GM19372 (cell line): ENCODE results near the gene PGGT1B.
A peak's percentile ranks its signal among the peaks of the same experiment; 100 is the strongest.
"Not testable (repeated sequence)": the region's sequence is repeated elsewhere in the genome, so short reads cannot be mapped to it uniquely, and the experiment has no call there.

Experiments
- ATAC-seq: cut with Tn5 transposase; IDR thresholded peaks from one replicate; pipeline ENCODE4 v1.9.1; 2021; ENCODE audit warnings: mild to moderate bottlenecking, low read depth, moderate library complexity; ENCODE audit not compliant: unreplicated experiment

The PGGT1B gene

DNA sequence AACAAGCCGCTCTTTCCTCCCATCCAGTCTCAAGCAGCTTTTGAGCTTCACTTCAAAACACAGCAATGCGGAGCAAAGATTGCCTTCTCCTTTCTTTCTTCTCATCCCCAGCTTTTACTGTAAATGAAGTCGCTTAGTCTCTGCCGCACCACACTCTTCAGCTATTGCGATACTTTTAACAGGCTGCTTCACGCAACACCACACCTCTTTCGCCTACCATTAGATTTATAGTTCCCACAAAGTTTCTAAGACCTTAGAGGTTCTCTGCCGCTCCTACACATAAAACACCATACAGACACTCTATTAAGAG lies 711 bp downstream of the PGGT1B start:
- peak; percentile 44 for ATAC-seq

DNA sequence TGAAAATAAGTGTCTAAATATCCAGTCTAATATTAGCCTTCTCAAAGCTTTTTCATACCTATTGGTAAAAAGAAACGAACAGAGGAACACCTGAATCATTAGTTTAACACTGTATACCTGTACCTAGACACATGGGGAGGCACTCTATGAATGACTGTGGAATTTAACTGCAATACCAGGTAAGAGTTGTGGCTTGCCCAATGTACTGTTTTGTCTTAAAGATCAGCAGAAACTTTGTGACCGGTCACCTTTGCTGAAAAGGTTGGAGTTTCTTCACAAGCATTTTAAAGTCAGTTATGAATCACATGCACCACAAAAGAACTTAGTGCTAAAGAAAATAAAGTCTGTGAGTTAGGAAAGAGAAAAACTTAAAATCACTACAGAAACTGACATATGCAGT lies 2.4 kb downstream of the PGGT1B start:
- ATAC-seq = no peak

DNA sequence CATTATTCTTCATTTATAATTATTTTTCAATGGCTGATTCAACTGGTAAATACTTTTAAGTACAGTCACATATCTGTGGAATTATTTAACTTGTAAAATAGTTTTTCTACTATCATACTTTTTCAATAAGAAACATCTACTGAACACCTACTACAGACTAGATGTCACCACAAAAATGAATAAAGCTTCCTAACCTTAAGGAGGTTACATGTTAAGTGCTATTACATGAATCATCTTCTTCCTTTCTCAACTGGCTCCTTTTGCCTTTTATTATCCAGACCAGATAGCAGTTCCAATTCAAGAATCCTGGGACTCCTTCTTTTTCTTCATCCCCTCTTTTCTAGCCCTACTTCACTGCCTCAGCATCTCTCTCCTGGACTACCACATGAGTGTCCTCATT lies 4.7 kb downstream of the PGGT1B start:
- no peak for ATAC-seq

DNA sequence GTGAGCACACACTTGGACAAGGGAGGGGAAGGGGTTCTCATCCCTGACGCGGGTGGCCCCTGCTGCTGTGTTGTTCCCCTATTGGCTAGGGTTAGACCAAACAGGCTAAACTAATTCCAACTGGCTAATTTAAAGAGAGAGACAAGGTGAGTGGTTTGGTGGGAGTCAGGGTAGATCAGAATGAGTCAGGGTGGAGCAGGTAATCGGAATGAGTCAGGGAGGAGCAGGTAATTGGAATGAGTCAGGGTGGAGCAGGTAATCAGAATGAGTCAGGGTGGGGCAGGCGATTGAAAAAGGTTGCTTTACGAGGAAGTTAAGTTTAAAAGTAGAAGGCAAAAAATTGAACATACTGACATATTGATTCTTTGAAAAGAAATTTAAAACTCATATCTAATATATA lies 13.3 kb downstream of the PGGT1B start:
- not testable (repeated sequence) for ATAC-seq

DNA sequence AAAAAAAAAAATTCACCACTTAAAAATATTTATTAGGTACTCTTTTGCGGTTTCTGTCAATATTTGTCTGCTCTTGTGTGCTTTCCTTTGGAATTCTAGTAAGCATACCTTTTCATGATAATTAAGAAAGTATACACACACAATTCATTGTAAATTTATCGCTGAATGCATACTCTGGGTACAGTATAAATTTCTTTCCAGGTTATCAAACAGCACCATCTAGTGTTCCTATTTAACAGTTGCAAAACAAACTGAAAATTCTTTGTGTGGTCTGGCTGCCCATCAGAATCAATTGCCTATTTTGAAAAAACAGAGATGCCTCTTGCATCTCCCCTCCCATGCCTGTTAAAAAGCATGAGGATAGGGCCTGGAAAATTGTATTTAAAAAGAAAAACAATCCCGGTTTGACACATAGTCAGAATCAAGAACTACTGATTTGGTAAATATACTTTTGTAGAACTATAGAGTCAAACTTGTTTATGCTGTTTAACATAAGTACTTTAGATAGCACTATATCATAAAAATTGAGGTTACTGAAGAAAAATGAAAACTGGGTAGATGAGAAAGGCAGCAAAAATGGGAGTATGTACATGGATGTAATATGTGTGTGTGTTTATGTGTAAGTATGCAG lies 16.2 kb downstream of the PGGT1B start:
- no peak for ATAC-seq

DNA sequence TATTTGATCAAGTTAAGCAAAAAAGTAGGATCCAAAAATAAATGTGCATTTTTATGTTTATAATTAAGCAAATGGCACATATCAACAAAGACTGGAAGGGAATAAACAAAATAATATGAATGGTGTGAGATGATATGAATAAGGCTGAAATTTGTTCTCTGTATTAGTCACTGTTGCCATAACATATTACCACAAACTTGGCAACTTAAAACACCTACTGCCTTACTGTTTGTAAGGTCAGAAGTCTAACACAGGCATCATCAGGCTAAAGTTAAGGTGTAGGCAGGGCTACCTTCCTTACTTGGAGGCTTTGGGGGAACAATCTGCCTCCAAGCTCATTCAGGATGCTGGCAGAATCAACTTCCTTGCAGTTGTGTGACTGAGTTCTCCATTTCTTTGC lies 19.3 kb downstream of the PGGT1B start:
- ATAC-seq = peak; percentile 55

DNA sequence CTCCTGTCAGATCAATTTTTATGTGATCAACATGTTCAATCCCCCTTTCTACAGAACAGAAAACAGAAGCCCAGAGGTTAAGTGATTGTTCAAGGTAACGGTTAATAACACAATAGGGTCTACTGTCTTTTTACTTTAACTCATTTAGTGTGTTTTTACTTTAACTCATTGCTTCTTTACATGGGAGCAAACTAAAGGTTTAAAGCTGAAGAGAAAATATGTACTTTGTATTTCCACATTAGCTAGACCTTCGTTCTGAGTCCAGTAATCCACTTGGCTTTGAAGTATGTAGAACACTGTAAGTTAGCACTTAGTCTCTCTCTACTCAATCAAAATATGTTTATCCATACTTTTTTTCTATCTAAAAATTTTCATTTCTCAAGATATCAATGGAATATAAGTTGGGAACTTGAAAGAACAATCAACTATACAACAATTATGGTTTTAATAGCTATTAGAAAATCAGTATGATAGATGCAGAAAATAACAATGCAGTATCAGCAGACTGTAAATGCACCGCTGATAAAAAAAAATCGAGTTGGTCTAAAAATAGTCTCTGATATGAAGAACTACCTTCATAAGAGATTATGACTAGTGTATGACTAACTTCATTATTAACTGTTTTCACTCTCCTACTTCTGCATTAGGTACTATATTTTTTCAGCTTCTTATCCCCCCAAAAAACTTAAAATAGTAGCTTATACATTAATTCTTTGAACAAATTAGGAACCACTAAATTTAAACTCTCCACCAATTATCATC lies 20.6 kb downstream of the PGGT1B start:
- ATAC-seq = no peak

DNA sequence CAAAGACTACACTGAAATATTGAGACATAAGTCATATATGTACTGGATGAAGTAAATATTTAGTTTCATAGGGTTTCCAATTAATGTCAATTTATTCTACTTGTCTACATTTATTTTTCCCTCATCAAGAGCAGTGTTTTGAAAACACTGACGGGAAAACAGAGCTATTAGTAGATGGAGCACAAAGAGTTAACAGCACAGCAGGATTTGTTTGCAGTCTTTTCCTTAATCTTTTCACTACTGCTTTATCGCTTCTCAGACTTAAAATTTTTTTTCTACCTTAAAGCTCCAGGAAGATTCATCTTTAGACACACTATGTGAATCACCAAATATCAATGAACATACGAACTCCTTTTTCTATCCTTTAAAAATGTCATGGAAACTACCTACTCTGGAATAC lies 25.6 kb downstream of the PGGT1B start:
- no peak for ATAC-seq

DNA sequence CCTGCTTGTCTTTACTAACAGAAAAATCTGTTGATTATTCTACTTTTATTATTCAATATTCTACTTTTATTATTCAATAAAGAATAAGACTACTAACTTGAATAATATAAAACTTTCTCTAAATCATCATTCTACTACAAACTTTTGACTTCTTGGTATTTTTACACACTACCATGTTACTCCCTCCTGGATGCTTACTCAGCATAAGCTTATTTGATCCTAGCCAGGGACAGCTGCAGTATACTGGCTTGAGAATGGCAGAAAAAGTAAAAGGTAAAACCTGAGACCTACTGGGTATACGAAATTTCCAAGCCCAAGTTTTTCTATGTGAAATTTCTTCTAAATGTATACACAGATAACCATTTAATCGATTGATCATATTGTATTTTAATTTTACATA lies 26.1 kb downstream of the PGGT1B start:
- no peak for ATAC-seq

DNA sequence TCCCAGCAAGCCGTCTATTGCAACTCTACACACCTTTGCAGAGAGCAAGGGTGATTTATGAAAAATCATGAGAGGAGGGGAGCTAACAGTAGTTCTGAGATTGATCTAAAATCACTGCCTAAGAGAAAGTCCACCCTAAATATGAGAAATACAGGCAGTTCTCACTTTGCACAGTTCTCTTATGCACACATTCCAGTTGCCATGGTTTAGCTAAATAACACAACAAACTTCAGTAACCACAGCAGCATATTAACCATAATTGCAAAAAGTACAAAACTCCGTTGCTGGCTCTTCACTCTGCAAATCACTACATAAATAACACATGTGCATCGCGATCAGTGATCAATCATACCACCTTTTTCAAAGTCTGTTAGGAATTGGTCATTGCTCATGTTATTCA lies 31.1 kb downstream of the PGGT1B start:
- no peak for ATAC-seq

DNA sequence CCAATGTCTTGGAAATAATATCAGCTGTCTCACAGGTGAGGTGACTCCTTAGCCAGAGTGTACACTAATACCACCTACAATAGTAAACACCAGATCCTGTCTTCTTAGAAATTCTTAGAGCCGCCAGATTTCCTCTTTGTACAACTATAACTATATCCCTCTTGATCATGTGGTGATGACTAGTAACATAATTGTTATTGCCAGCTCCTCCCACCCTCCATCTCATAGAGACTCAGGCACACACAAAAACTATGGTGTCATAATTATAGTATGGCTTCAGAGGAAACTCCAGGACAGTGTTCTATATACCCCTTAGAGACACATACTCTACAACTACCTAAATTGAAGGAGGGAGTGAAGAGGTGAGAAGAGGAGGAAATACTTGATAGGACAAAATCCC lies 33.1 kb downstream of the PGGT1B start:
- ATAC-seq = no peak

DNA sequence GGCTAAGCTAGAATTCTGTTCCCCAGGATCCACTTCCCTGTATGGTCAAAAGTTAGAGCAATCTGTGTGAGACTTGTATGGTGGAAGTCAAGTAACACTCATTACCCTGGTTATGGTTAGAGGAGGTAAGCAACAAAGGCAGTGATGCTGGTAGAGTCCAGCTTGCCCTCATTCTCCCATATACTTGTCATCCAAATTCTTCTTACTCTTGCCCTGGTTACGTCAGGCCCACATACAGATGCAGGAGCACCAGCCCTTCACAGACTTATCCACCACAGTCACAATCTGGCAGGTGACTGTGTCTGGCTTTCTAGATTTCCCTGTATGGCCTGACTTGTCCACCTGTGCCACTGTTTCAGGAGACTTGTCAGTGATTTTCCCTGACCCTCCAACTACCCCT lies 35.4 kb downstream of the PGGT1B start:
- no peak for ATAC-seq

DNA sequence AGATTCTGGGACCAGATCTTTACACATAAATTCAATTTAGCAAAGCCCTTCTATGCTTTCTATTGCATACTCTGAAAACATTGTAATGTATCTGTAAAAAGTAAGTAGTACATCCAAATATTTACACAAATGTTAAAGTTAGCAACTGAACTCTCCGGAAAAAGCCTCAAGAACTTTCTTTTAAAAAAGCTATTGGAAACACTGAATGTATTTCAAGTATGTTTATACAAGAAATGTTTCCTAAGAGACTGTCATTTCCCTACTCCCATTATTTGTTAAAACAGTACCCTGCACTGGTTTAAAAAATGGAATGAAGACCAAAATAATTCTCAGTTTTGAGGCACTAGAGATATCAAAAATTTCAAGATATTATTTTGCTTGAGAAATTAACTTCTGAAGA lies 48.1 kb downstream of the PGGT1B start:
- ATAC-seq = no peak

DNA sequence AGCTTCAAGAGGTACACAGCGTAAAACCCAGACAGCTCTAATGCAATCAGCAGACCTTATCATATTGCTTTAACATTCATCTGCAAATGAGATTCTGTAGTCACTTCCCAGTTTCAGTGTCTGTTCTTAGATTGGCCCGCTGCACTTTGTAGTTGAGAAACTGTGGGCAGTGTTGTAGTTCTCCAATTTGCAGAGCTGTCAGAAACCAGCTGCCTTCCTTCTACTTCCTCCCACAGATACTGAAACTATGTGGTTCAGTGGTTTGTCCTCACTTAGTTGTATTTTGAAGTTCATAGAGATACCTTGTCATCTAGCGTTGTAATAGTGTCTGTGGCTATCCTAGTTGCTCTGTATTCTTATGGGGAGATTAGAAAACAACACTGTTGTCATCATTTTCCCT lies 53.4 kb downstream of the PGGT1B start:
- peak; percentile 100 for ATAC-seq

DNA sequence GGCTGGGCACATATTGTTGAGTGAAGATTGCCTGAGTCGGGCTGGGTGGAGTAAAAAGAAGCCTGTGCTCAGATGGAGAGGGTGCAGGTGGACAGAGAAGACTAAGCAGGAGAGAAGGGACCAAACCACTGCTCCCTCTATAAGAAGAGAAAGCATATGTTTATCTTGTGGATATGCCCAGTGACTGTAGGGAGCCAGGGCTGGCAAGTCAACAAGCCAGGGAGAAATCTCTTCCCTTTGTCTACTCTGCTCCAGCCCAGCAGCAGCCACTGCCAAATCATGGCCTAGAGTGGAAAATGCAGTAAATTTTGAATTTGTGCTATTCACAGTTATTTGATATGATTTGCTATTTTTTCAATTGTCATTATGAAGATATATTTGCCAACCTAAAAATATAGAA lies 59.7 kb downstream of the PGGT1B start:
- ATAC-seq = no peak

DNA sequence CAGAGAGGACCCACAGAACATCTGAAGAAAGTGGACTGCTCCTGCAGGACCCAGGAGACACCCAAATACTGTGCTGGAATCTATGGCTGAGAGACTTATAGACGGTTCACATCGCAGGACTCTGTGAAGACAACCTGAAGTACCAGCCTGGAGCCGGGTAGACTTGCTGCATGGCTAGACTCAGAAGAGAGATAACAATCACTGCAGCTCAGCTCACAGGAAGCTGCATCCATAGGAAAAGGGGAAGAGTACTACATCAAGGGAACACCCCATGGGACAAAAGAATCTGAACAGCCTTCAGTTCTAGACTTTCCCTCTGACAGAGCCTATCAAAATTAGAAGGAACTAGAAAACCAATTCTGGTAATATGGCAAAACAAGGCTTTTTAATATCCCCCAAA lies 66.5 kb downstream of the PGGT1B start:
- no peak for ATAC-seq

DNA sequence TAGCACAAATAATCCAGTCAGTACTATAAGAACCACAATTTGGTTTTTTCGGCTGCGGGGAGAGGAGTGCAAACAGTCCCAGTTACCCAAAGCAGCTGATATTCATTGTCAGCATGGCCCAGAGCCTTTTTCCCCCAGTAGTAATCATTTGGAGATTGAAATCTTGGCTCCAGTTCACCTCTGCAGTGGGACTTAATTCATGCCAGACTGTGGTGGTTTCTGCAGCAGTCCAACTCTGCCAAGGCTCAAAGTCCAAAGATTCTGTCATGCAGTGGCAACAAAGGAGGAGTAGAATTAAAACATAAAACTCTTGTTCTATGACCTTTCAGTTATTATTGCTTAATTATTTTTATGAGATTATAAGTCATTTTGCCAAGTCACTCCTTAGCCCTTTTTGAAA lies 68.0 kb downstream of the PGGT1B start:
- no peak for ATAC-seq

DNA sequence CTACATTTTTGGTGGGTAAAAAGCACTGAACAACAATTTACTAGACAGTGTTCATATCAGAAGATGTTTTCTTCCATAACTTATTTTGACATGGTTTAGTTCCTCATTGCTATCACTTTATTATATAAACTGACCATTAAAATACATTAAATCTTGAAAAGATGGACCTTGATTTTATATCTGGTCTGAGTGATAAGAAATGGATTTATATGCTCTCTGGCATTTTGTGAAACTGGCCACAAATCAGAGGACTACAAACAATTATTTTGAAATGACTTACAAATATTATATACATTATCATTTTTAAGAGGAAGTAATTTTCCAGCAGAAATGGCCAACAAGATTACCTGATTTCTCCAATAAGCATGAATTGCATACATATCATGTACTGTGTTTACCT lies 69.4 kb downstream of the PGGT1B start:
- no peak for ATAC-seq

DNA sequence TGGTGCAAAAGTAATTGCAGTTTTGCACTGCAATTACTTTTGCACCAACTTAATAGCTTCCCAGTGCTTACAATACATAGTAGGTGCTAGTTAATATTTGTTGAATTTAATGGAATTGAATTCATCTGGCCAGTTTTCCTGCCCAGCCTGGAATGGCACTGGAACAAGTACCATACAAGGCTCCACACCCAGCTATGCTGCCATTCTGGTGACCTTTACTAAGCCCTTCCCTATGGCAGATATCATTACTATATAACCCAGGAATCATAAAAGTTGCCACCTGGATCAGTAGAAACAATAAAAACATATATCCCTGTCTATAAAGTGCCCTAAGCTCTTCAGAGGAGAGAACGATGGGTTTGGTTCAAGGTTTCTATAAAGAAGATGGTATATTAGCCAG lies 70.6 kb downstream of the PGGT1B start:
- no peak for ATAC-seq

DNA sequence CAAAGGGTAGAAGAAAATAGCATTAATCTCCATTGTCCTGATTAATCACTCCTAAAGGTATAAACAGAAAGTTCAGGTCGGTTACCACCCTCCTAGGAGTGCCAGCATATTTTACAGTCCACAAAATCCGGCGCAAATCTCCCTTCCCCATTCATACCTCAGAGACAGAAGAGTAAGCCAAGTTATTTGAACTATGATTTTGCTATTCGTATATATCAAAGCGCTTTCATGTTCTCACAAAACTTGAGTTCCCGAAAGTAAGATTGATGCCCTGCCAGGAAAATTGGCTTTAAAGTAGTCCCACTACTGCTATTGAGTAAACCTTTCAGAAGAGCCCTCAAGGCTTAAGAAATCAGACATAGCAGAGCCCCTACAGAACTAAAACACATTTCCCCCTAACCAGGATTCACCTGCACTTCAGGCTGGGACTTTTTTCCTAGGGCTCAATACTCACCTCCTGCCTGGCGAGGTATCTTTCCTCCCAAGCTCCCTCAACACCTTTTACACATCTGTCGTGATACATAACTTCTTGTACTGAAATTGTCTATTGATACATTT lies 71.1 kb downstream of the PGGT1B start:
- ATAC-seq = no peak

DNA sequence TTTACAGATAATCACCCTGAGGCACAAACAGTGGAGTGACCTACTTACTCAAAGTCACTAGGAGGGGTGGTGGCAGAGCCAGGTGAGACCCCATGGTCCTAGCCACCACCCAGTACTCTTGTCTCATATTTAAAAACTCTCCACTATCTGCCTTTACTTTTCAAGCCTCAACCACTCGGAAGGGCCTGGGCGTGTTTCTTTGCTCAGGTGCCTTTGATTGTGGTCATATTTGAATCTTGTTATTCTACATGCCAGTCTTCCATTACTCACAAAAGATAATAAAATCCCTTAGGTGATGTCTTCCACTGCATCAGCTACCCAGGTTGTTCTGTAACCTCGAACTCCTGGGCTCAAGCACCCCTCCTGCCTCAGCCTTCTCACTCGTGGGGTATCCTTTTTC lies 72.3 kb downstream of the PGGT1B start:
- no peak for ATAC-seq

DNA sequence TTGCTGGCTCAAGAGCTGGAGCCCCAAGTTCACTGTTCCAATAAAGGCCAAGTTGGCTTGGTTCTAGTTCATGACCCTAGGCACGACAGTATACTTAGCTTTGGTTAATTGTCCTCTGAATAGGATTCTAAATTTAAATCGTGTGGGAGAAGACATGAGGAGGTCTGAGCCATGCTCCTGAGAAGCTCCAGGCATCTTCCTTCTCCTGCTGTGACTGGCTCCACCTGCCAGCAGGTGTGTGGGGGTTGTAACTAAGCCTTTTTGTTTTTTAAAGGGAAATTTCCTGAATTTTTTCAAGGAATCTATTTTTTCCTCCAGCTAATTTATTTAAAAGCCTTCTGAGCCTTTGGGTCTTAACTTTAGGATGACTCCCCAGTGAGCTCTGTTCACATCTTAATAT lies 72.8 kb downstream of the PGGT1B start:
- no peak for ATAC-seq
